Activated naive CD8-positive, alpha-beta T cell (primary cell): Measurements from ENCODE around the gene ESF1.

Experiments
- H3K27ac Mint-ChIP-seq: one replicate; pipeline ENCODE4 v1.8.0; 2021; ENCODE audit warnings: mixed read lengths
- H3K27me3 Mint-ChIP-seq: one replicate; pipeline ENCODE4 v1.8.0; 2021; ENCODE audit warnings: mixed read lengths
- H3K36me3 Mint-ChIP-seq: one replicate; pipeline ENCODE4 v1.8.0; 2021; ENCODE audit warnings: mixed read lengths
- H3K4me1 Mint-ChIP-seq: one replicate; pipeline ENCODE4 v1.8.0; 2021; ENCODE audit warnings: low read depth, mixed read lengths
- H3K4me3 Mint-ChIP-seq: one replicate; pipeline ENCODE4 v1.8.0; 2021; ENCODE audit warnings: mild to moderate bottlenecking, mixed read lengths
- H3K9me3 Mint-ChIP-seq: one replicate; pipeline ENCODE4 v1.8.0; 2021; ENCODE audit warnings: low read depth, mixed read lengths

Gene ESF1

GRCh38 chr20:13736436-13737191 lies 48.1 kb downstream of the ESF1 start:
- peaks cover 10% of the 10 kb centered on the region for H3K4me1 Mint-ChIP-seq
- no peak overlapping the region for H3K4me3 Mint-ChIP-seq
- H3K27me3 Mint-ChIP-seq: no peaks in the 10 kb centered on the region
- H3K36me3 Mint-ChIP-seq: peaks cover 41% of the 10 kb centered on the region
- H3K27ac Mint-ChIP-seq: no peak overlapping the region
- H3K9me3 Mint-ChIP-seq: peaks cover 10% of the 10 kb centered on the region

- Mint-ChIP-seq H3K27me3 (no peaks in the 10 kb centered on the region), H3K36me3 (peaks cover 36% of the 10 kb centered on the region), H3K4me1 (peaks cover 5% of the 10 kb centered on the region), H3K4me3 (no peak overlapping the region), H3K27ac (no peak overlapping the region), H3K9me3 (peaks cover 4% of the 10 kb centered on the region)
These were observed 48.9 kb downstream of the ESF1 start for GRCh38 chr20:13735826-13736225.

- H3K4me3 Mint-ChIP-seq: no peak overlapping the region
- H3K27ac Mint-ChIP-seq: no peak overlapping the region
- H3K36me3 Mint-ChIP-seq: peaks cover 8% of the 10 kb centered on the region
- no peaks in the 10 kb centered on the region for H3K27me3 Mint-ChIP-seq
- H3K9me3 Mint-ChIP-seq: no peaks in the 10 kb centered on the region
- H3K4me1 Mint-ChIP-seq: no peaks in the 10 kb centered on the region
These were observed 61.7 kb downstream of the ESF1 start for GRCh38 chr20:13723011-13723410.

- H3K4me3 Mint-ChIP-seq: no peak overlapping the region
- H3K27me3 Mint-ChIP-seq: no peaks in the 10 kb centered on the region
- H3K27ac Mint-ChIP-seq: no peak overlapping the region
- peaks cover 28% of the 10 kb centered on the region for H3K36me3 Mint-ChIP-seq
- H3K4me1 Mint-ChIP-seq: no peaks in the 10 kb centered on the region
- no peaks in the 10 kb centered on the region for H3K9me3 Mint-ChIP-seq
These were observed 66.5 kb downstream of the ESF1 start for GRCh38 chr20:13718171-13718570.

DNA sequence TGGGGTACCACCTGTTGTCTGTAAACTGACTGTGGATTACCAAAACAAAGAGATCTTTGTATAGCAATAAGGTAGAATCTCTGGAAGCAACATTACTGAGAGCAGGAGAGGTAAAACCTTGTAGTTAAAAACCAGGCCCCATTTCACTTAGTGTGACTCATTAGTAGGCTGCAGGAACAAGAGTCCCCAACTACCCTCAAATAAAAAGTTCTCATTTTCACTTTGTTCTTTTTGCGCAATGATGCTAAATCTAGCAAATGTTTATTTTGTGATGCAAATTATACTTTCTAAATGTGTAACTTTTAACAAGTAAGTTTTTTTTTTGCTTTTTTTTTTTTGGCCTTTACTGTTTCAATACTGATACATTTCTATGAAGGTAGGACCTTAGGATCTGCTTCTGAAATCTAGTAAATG lies 67.1 kb downstream of the ESF1 start:
- no peaks in the 10 kb centered on the region for H3K27me3 Mint-ChIP-seq
- peaks cover 31% of the 10 kb centered on the region for H3K36me3 Mint-ChIP-seq
- no peak overlapping the region for H3K4me3 Mint-ChIP-seq
- no peaks in the 10 kb centered on the region for H3K4me1 Mint-ChIP-seq
- peaks cover 2% of the 10 kb centered on the region for H3K9me3 Mint-ChIP-seq
- H3K27ac Mint-ChIP-seq: no peak overlapping the region

DNA sequence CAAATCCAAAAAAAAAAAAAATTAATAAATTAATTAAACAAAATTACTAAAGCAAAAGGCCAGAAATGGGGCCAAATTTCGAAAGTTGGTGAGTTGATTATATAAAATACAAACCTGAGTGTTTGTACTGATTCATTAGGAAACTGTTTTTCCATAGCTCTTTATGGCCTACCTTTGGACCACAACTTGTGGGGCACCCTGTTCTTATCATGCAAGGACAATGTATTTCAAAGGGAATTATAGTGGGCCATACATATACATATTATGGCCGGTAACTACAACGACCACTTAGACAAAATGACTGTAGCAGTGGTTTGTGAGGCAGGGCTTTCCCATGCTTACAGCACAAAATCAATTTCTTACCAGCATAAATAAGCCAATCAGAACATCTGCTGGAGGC lies 69.5 kb downstream of the ESF1 start:
- Mint-ChIP-seq H3K27me3 (no peaks in the 10 kb centered on the region), H3K27ac (no peak overlapping the region), H3K9me3 (peaks cover 8% of the 10 kb centered on the region), H3K4me1 (no peaks in the 10 kb centered on the region), H3K36me3 (peaks cover 41% of the 10 kb centered on the region), H3K4me3 (no peak overlapping the region)

- no peaks in the 10 kb centered on the region for H3K27me3 Mint-ChIP-seq
- H3K36me3 Mint-ChIP-seq: peaks cover 15% of the 10 kb centered on the region
- no peak overlapping the region for H3K4me3 Mint-ChIP-seq
- H3K27ac Mint-ChIP-seq: no peak overlapping the region
- peaks cover 8% of the 10 kb centered on the region for H3K9me3 Mint-ChIP-seq
- no peaks in the 10 kb centered on the region for H3K4me1 Mint-ChIP-seq
These were observed 76.5 kb downstream of the ESF1 start for GRCh38 chr20:13708234-13708633.

GRCh38 chr20:13703265-13703664 lies 81.5 kb downstream of the ESF1 start:
- Mint-ChIP-seq H3K27ac (no peak overlapping the region), H3K4me3 (no peak overlapping the region), H3K4me1 (no peaks in the 10 kb centered on the region), H3K9me3 (no peaks in the 10 kb centered on the region), H3K36me3 (no peaks in the 10 kb centered on the region), H3K27me3 (peaks cover 3% of the 10 kb centered on the region)

- Mint-ChIP-seq H3K27me3 (peaks cover 3% of the 10 kb centered on the region), H3K4me3 (no peak overlapping the region), H3K9me3 (no peaks in the 10 kb centered on the region), H3K4me1 (no peaks in the 10 kb centered on the region), H3K27ac (no peak overlapping the region), H3K36me3 (no peaks in the 10 kb centered on the region)
These were observed 83.2 kb downstream of the ESF1 start for GRCh38 chr20:13701486-13701885.

DNA sequence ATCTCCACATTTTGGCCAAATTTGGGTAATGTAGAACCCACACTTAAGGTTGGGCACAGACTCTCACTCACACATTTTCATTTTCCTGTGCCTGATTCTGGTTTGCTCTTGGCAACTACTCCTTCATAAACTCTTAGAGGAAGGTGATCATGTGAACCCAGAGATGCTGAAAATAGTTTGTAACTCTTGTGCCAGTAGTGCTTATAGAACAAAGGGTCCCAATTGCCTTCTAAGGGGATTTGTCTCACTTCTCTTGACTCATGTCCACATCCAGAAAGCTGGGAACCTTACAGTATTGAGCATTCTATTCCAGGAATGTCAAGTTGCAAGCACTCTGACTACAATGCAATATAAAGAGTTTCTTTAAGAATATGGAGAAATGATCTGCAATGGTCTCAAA lies 84.0 kb downstream of the ESF1 start:
- no peaks in the 10 kb centered on the region for H3K36me3 Mint-ChIP-seq
- H3K27ac Mint-ChIP-seq: no peak overlapping the region
- no peaks in the 10 kb centered on the region for H3K9me3 Mint-ChIP-seq
- H3K4me3 Mint-ChIP-seq: no peak overlapping the region
- peaks cover 3% of the 10 kb centered on the region for H3K27me3 Mint-ChIP-seq
- no peaks in the 10 kb centered on the region for H3K4me1 Mint-ChIP-seq

DNA sequence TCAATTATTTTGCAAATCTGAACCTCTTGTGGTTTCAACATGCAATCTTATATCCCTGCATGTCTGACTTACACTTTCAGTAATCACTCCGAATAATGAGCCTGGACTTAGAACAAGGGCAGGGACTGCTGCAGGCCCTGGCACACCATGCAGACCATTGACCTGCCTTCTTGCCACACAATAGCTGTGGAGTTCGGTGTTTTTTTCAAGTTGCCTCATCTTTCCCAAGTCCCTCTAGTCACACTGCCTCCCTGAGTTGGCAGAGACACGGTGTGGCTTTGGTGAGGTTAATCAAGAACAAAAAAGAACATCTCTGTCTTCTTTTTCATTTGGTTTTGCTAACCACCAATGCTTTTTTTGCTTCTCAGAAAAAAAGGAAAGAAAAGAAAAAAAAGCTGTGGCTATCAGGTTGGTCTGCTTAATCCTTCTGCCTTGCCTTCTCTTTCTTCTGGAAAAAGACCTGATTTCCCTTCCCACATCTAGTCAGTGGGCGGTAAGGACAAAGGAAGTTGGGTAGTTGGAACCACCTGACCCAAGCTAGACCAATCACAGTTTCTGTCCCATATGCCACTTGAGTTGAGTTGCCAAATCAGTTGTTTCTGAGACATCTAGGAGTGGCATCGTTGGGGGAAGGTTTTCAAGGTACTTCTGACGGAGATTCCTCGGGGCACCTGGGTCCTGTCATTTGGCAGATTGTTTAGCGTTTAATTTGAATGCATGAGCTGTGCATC lies 90.1 kb downstream of the ESF1 start:
- no peaks in the 10 kb centered on the region for H3K4me1 Mint-ChIP-seq
- no peak overlapping the region for H3K27ac Mint-ChIP-seq
- H3K4me3 Mint-ChIP-seq: no peak overlapping the region
- peaks cover 5% of the 10 kb centered on the region for H3K27me3 Mint-ChIP-seq
- H3K36me3 Mint-ChIP-seq: no peaks in the 10 kb centered on the region
- H3K9me3 Mint-ChIP-seq: no peaks in the 10 kb centered on the region

DNA sequence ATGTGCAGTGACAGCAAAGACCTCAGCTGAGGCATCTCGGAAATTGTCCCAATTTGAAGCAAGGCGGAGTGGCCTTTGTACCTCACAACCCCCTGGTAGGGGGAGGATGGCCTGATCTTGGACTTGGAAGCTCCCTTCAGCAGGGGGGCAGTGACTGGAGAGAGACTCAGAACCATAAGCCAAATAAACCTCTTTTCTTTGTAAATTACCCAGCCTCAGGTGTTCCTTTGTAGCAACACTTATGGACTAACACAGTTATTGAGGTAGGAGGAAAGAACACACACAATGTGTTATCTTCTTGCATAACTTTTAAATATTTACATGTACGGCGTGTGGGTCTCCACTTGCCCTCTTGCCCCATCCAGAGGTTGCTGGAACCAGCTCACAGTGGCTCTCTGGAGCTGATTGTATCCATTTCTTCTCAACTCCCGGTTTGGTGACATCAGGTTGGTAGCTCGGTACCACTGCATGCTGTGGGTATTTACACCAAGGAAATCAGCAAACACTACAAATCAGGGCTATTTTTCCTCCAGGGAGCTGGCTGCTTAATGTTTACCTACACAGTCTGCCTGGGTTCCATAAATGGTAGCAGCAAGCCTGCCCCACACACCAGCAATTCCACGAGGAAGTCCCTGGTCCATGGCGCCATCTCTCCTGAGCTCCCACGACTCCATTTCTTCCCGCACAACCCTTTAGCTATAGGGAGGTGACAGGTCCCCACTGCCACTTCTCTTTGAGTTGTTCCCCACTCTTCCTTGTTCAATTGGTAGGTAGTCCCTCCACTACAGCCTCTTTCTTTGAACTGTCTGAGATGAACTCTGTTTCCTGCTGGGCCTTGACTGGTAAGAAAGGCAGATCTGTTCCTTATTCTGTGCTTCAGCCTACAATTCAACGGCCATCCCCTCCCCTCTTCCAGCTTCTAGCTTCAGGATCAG lies 91.7 kb downstream of the ESF1 start:
- peaks cover 5% of the 10 kb centered on the region for H3K27me3 Mint-ChIP-seq
- no peaks in the 10 kb centered on the region for H3K9me3 Mint-ChIP-seq
- H3K4me3 Mint-ChIP-seq: no peak overlapping the region
- no peak overlapping the region for H3K27ac Mint-ChIP-seq
- no peaks in the 10 kb centered on the region for H3K36me3 Mint-ChIP-seq
- H3K4me1 Mint-ChIP-seq: no peaks in the 10 kb centered on the region

- Mint-ChIP-seq H3K9me3 (no peaks in the 10 kb centered on the region), H3K4me3 (no peak overlapping the region), H3K4me1 (no peaks in the 10 kb centered on the region), H3K27me3 (peaks cover 6% of the 10 kb centered on the region), H3K27ac (no peak overlapping the region), H3K36me3 (no peaks in the 10 kb centered on the region)
These were observed 93.8 kb downstream of the ESF1 start for GRCh38 chr20:13690943-13691342.

DNA sequence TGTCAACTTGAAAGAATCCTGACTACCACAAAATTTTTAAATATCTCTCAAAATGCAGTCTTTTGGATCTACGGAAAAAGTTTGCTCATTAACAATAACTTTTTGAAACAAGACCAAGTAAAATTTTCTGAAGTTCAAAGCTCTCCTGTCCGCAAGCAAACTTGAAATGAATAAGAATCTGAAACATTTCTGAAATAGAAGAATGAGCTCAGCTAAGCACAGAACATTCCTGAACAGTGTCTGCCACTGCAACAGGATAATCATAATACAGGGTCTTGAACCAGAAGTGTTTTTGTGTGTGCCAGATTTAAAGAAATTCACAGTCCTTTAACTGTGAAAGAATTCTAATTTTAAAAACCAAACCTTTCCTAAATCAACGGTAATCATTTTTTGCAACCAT lies 96.9 kb downstream of the ESF1 start:
- H3K36me3 Mint-ChIP-seq: no peaks in the 10 kb centered on the region
- H3K27ac Mint-ChIP-seq: no peak overlapping the region
- no peaks in the 10 kb centered on the region for H3K9me3 Mint-ChIP-seq
- no peaks in the 10 kb centered on the region for H3K4me1 Mint-ChIP-seq
- no peak overlapping the region for H3K4me3 Mint-ChIP-seq
- peaks cover 9% of the 10 kb centered on the region for H3K27me3 Mint-ChIP-seq

DNA sequence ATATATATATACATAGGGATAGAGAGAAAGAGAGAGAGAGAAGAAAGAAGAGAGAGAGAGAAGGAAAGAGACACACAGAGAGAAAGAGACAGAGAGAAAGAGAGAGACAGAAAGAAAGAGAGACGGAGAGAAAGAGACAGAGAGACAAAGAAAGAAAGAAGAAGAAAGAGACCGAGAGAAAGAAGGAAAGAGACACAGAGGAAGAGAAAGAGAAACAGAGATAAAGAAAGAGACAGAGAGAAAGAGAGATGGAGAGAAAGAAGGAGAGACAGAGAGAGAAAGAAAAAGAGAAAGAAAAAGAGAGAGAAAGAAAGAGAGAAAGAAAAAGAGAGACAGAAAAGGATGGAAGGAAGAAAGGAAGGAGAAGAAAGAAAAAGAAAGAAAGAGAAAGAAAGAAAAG lies 99.1 kb downstream of the ESF1 start:
- Mint-ChIP-seq H3K9me3 (no peaks in the 10 kb centered on the region), H3K4me1 (no peaks in the 10 kb centered on the region), H3K27me3 (peaks cover 6% of the 10 kb centered on the region), H3K36me3 (no peaks in the 10 kb centered on the region), H3K27ac (no peak overlapping the region), H3K4me3 (no peak overlapping the region)
